ENCODE data around the gene PHF21A.

DNA sequence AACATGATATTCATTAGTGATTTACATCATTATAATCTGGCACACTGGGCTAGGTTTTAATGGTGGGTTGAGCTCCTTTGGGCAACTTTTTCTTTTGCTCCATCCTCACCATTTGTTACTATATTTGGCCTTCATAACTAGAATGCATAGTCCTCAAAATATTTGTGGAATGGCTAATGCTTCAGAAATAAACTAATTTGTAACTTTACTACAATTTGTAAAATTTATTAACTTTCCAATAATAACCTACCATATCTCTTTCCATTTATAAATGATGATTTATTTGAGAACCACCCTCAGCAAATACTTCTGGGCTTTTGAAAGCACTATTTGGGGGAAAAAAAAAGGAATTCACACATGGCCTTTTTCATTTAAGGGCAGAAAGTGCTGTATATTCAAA, 119.1 kb downstream of the PHF21A start:
- TF ChIP-seq GATA2 (IDR thresholded peaks at IDR 0.05; ENCODE audit: low read depth, low read length) (no peak), GATA3 (IDR thresholded peaks at IDR 0.05; ENCODE audit: low read depth, low read length) (no peak)
